HG03565 (cell line): ENCODE measurements around the gene ADAMTSL5.

Experiments used
- ATAC-seq: cut with Tn5 transposase; IDR thresholded peaks from one replicate; pipeline ENCODE4 v1.9.1; 2021; ENCODE audit warnings: mild to moderate bottlenecking, moderate library complexity; ENCODE audit not compliant: unreplicated experiment

ADAMTSL5 gene

GRCh38 chr19:1468274-1468820, 44.5 kb downstream of the ADAMTSL5 start:
- ATAC-seq = no peak

DNA sequence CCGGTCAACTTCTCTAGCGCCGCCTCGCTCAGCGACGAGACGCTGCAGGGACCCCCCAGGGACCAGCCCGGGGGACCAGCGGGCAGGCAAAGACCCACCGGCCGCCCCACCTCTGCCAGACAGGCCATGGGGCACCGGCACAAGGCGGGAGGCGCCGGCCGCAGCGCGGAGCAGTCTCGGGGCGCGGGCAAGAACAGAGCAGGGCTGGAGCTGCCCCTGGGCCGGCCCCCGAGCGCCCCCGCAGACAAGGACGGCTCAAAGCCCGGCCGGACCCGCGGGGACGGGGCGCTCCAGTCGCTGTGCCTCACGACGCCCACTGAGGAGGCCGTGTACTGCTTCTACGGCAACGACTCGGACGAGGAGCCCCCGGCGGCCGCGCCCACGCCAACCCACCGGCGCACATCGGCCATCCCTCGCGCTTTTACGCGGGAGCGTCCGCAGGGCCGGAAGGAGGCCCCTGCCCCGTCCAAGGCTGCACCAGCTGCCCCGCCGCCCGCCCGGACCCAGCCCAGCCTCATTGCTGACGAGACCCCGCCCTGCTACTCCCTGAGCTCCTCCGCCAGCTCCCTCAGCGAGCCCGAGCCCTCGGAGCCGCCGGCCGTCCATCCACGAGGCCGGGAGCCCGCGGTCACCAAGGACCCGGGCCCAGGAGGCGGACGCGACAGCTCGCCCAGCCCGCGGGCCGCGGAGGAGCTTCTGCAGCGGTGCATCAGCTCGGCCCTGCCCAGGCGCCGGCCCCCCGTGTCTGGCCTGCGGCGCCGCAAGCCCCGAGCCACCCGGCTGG, 45.1 kb downstream of the ADAMTSL5 start:
- no peak for ATAC-seq

DNA sequence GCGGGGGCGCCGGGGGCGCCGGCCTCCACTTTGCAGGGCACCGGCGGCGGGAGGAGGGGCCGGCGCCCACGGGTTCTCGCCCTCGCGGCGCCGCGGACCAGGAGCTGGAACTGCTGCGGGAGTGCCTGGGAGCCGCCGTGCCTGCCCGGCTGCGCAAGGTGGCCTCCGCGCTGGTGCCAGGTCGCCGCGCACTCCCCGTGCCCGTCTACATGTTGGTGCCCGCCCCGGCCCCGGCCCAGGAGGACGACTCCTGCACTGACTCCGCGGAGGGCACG, 45.7 kb downstream of the ADAMTSL5 start:
- no peak for ATAC-seq

GRCh38 chr19:1466461-1467214, 46.2 kb downstream of the ADAMTSL5 start:
- no peak for ATAC-seq

DNA sequence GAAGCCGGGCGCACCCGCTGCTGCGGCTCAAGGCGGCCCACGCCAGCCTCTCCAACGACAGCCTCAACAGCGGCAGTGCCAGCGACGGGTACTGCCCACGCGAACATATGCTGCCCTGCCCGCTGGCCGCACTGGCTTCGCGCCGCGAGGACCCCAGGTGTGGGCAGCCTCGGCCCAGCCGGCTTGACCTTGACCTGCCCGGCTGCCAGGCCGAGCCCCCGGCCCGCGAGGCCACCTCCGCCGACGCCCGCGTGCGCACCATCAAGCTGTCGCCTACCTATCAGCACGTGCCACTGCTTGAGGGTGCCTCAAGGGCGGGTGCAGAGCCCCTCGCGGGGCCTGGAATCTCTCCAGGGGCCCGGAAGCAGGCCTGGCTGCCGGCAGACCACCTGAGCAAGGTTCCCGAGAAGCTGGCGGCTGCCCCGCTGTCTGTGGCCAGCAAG, 46.8 kb downstream of the ADAMTSL5 start:
- no peak for ATAC-seq

DNA sequence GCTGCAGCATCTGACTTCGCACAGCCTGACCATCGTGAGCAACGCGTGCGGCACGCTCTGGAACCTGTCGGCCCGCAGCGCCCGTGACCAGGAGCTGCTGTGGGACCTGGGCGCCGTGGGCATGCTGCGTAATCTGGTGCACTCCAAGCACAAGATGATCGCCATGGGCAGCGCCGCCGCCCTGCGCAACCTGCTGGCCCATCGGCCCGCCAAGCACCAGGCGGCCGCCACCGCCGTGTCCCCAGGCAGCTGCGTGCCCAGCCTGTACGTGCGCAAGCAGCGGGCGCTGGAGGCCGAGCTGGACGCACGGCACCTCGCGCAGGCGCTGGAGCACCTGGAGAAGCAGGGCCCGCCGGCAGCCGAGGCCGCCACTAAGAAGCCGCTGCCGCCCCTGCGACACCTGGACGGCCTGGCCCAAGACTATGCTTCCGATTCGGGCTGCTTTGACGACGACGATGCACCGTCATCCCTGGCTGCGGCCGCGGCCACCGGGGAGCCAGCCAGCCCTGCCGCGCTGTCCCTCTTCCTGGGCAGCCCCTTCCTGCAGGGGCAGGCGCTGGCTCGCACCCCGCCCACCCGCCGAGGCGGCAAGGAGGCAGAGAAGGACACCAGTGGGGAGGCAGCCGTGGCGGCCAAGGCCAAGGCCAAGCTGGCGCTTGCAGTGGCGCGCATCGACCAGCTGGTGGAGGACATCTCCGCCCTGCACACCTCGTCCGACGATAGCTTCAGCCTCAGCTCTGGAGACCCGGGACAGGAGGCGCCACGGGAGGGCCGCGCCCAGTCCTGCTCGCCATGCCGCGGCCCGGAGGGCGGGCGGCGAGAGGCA, 47.4 kb downstream of the ADAMTSL5 start:
- no peak for ATAC-seq

DNA sequence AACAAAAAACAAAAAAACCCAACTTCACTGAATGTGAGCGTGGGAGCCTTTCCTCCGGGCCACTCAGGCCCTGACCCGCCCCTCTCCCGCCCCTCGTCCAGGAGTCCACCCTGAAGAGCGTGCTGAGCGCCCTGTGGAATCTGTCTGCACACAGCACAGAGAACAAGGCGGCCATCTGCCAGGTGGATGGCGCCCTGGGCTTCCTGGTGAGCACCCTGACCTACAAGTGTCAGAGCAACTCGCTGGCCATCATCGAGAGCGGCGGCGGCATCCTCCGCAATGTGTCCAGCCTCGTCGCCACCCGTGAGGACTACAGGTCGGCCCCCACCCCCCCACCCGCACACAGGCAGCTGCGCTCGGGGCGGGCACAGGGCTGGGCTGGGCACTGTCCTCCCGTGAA, 51.0 kb downstream of the ADAMTSL5 start:
- no peak for ATAC-seq

GRCh38 chr19:1460033-1460995, 52.5 kb downstream of the ADAMTSL5 start:
- ATAC-seq = no peak

- ATAC-seq = no peak
Measured at GRCh38 chr19:1459479-1459878, 53.3 kb downstream of the ADAMTSL5 start.

GRCh38 chr19:1457892-1458291, 54.9 kb downstream of the ADAMTSL5 start:
- ATAC-seq = no peak

DNA sequence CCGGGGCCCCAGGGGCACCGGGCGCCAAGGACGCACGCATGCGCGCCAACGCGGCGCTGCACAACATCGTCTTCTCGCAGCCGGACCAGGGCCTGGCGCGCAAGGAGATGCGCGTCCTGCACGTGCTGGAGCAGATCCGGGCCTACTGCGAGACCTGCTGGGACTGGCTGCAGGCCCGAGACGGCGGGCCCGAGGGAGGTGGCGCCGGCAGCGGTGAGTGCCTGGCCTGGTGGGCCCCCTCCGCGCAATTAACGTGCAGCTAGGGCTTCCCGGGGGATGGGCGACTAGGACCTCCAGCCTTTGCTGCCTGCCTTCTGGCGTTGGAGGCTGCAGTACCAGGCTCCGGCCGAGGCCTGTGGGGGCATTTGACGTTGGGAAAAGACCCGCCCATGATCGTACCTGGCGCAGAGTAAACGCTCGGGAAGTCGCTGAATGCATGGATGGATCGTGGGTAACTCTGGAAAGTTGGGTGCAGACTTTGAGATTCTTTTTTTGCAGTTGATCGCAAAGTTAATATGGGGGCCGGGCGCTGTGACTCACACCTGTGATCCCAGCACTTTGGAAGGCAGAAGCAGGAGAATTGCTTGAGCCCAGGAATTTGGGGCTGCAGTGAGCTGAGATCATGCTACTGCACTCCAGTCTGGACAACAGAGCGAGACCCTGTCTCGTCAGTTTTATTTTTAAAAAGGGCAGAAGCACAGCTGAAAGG, 55.6 kb downstream of the ADAMTSL5 start:
- ATAC-seq = no peak

GRCh38 chr19:1456121-1456900, 56.5 kb downstream of the ADAMTSL5 start:
- no peak for ATAC-seq

GRCh38 chr19:1455336-1456120, 57.3 kb downstream of the ADAMTSL5 start:
- ATAC-seq = no peak
